ENCODE measurements around the gene ATF2.

- TF ChIP-seq POLR2AphosphoS5 (IDR thresholded peaks at IDR 0.05; ENCODE audit: low read depth, low read length), result no peak
- TF ChIP-seq TAF1 (IDR thresholded peaks at IDR 0.05; ENCODE audit: borderline replicate concordance, insufficient read depth, low read length), result no peak
Observed at GRCh38 chr2:175164235-175164634, 3.8 kb downstream of the ATF2 start.

All from PFSK-1 (cell line).